ENCODE measurements around the gene ARAP1. TPM values are rescaled to one million over a fixed set of nuclear protein-coding genes. Genes with fewer than 3 reads are reported as not detected.

The ARAP1 gene
- total RNA-seq, 4 donors from 2014 or later, result 53.8 to 126 (median 88.8) TPM

DNA sequence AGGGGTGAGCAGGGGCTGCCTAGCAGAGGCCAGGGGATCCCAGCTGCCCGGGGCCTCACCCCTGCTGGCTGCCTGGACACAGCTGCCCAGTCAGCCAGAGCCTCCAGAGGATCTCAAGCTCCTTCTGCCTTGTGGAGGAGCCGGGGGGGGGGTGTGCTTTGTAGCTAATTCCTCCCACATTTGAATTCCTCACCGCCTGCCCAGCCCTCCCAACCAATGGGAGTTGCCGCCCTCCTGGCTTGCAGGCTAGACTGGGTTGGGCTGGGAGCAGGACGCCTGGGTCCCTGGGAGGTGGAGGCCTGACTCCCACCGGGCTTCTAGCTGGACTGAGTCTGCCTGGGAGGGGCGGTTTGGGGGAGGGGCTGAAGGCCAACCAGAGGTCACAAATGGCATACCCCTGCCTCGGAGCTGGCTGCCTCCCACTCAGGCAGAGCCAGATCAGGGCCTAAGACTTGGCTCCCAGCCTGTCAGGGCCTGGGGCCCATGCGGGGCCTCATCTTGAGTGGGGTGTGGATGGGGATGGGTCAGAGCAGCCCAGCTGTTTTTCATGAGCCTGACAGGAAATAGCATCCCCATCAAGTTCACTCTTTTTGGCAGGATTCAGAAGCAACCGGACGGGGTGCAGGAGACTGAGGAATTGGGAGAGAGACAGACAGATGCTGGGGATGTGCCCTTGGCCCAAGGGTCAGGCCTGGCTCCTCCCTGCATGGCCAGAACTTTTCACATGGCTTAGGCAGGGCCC, 48.8 kb downstream of the ARAP1 start:
- peaks cover 97% of the 10 kb centered on the region for H3K36me3 ChIP-seq
- WGBS, result 39% methylated on average over 8 of the region's 11 CpGs
- DNase-seq (ENCODE audit: low spot score in 2 of 2), result peak; percentile 74 to 84
- peaks cover 43% of the 10 kb centered on the region for H3K4me1 ChIP-seq
- no peak overlapping the region for H3K4me3 ChIP-seq
- H3K9me3 ChIP-seq, result no peaks in the 10 kb centered on the region
- H3K27ac ChIP-seq, result peak overlapping the region; percentile 38
- TF ChIP-seq EP300 (IDR thresholded peaks at IDR 0.05), result no peak
- TF ChIP-seq, protein P1, sequence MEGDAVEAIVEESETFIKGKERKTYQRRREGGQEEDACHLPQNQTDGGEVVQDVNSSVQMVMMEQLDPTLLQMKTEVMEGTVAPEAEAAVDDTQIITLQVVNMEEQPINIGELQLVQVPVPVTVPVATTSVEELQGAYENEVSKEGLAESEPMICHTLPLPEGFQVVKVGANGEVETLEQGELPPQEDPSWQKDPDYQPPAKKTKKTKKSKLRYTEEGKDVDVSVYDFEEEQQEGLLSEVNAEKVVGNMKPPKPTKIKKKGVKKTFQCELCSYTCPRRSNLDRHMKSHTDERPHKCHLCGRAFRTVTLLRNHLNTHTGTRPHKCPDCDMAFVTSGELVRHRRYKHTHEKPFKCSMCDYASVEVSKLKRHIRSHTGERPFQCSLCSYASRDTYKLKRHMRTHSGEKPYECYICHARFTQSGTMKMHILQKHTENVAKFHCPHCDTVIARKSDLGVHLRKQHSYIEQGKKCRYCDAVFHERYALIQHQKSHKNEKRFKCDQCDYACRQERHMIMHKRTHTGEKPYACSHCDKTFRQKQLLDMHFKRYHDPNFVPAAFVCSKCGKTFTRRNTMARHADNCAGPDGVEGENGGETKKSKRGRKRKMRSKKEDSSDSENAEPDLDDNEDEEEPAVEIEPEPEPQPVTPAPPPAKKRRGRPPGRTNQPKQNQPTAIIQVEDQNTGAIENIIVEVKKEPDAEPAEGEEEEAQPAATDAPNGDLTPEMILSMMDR (IDR thresholded peaks at IDR 0.05), result no peak
- no peak for TF ChIP-seq POLR2AphosphoS5 (IDR thresholded peaks at IDR 0.05)
- no peak for TF ChIP-seq POLR2A (IDR thresholded peaks at IDR 0.05)
- no peaks in the 10 kb centered on the region for H3K27me3 ChIP-seq

DNA sequence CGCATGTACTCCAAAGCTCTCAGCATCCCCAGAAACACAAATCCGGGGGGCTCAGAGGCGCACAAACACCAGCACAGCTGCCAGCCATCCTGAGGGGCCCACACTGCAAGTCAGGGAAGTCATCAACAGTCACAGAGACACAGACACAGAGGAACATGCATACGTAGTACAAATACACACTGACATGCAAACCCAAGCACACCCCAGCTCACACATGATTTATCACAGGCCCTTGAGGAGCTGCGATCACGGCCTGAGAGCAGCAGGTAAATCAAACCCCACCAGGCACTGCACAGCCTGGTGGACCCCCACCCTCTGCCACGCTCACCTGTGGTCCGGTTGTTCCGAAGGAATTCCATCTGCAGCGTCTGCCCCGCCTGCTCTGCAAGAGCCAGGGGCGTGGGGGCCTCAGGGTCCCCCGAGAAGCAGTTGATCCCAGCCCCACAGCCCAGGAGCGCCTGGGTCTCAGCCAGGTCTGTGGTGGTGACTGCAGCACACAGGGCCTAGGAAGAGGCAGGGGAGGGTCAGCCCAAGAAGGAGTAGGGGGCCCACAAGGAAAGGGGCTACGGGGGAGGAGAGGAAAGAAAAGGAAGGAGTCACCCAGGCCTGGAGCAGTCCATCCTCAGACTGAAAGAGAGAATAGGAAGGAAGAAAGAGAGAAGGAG, 49.5 kb downstream of the ARAP1 start:
- Histone ChIP-seq H3K9me3 (no peaks in the 10 kb centered on the region), H3K4me3 (peak overlapping the region; percentile 14), H3K27ac (peak overlapping the region; percentile 38), H3K4me1 (peaks cover 45% of the 10 kb centered on the region), H3K27me3 (no peaks in the 10 kb centered on the region), H3K36me3 (peaks cover 98% of the 10 kb centered on the region)
- TF ChIP-seq, protein P1 (IDR thresholded peaks at IDR 0.05), result no peak
- TF ChIP-seq POLR2A (IDR thresholded peaks at IDR 0.05) (no peak), POLR2AphosphoS5 (IDR thresholded peaks at IDR 0.05) (no peak), EP300 (IDR thresholded peaks at IDR 0.05) (no peak)
- 62% methylated on average over 11 of the region's 15 CpGs for WGBS
- no peak for DNase-seq (ENCODE audit: low spot score in 2 of 2)

DNA sequence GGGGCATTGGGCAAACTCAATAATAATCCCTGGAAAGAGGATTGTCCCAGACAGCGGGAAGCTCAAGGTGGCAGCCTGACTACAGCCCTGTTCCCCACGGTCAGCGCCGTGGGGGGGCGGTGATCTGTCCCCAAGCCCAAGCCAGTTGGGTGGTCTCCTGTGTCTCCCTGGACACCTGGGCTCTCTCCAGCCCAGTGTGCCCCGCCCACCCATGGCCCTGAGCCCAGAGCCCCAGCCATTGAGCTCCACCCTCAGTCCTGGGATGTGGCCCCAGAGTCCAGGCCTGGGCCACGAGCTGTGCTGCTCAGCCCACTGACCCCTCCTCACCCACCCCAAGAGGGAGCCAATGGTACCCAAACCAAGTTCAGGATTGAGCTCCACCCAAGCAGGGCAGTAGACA, 50.1 kb downstream of the ARAP1 start:
- 69% methylated on average over 3 of the region's 7 CpGs for WGBS
- peaks cover 51% of the 10 kb centered on the region for H3K4me1 ChIP-seq
- H3K9me3 ChIP-seq, result no peaks in the 10 kb centered on the region
- no peak for DNase-seq (ENCODE audit: low spot score in 2 of 2)
- no peak overlapping the region for H3K4me3 ChIP-seq
- no peak overlapping the region for H3K27ac ChIP-seq
- H3K27me3 ChIP-seq, result no peaks in the 10 kb centered on the region
- TF ChIP-seq EP300 (IDR thresholded peaks at IDR 0.05), result no peak
- no peak for TF ChIP-seq POLR2AphosphoS5 (IDR thresholded peaks at IDR 0.05)
- TF ChIP-seq, protein P1 (IDR thresholded peaks at IDR 0.05), result no peak
- no peak for TF ChIP-seq POLR2A (IDR thresholded peaks at IDR 0.05)
- peaks cover 98% of the 10 kb centered on the region for H3K36me3 ChIP-seq

DNA sequence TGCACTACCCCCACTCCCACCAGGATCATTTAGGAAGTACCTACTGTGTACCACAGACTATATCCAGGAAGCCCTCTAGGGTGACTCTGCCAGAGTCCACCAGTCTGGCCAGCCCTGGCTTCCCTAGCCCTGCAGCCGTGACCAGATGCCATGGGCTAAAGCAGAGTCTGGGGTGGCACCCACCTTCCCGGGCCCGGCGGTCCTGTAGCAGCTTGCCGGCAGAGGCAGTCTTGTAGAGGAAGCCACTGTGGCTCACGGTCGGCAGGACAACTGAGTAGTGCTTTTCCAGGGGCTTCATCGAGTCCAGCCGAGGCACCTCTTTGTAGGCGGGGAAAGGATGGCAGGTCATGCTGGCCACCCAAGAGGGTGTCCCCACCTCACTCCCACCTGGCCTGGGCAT, 50.7 kb downstream of the ARAP1 start:
- no peaks in the 10 kb centered on the region for H3K27me3 ChIP-seq
- no peak for TF ChIP-seq EP300 (IDR thresholded peaks at IDR 0.05)
- TF ChIP-seq POLR2AphosphoS5 (IDR thresholded peaks at IDR 0.05), result no peak
- no peak for TF ChIP-seq POLR2A (IDR thresholded peaks at IDR 0.05)
- TF ChIP-seq, protein P1 (IDR thresholded peaks at IDR 0.05), result no peak
- H3K27ac ChIP-seq, result no peak overlapping the region
- H3K4me1 ChIP-seq, result peaks cover 51% of the 10 kb centered on the region
- no peak for DNase-seq (ENCODE audit: low spot score in 2 of 2)
- WGBS, result 78% methylated on average over 8 of the region's 10 CpGs
- no peaks in the 10 kb centered on the region for H3K9me3 ChIP-seq
- H3K36me3 ChIP-seq, result peaks cover 98% of the 10 kb centered on the region
- H3K4me3 ChIP-seq, result no peak overlapping the region

DNA sequence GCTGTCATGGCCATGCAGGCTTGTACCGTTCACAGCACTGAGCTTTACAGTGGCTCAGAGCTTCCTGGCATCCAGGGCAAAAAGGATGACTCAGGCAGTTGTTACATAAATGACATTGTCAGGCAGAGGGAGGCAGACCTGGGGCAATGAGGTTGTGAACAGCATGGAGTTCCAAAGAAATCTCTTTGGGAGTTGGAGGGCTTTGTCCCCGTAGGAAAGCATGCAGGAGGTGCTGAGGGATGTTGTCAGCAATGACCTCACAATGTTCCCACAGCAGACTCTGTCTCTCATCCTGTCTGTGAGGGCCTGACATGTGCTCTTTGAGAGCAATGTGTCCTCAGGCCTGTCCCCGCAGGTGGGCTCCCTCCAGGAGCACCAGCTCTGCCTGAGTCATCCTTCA, 52.1 kb downstream of the ARAP1 start:
- Histone ChIP-seq H3K4me3 (no peak overlapping the region), H3K9me3 (no peaks in the 10 kb centered on the region), H3K36me3 (peaks cover 98% of the 10 kb centered on the region), H3K4me1 (peaks cover 50% of the 10 kb centered on the region), H3K27ac (no peak overlapping the region), H3K27me3 (no peaks in the 10 kb centered on the region)
- no peak for DNase-seq (ENCODE audit: low spot score in 2 of 2)
- WGBS, result 74% methylated on average over 3 of the region's 3 CpGs
- TF ChIP-seq, protein P1 (IDR thresholded peaks at IDR 0.05), result no peak
- no peak for TF ChIP-seq POLR2A (IDR thresholded peaks at IDR 0.05)
- TF ChIP-seq EP300 (IDR thresholded peaks at IDR 0.05), result no peak
- TF ChIP-seq POLR2AphosphoS5 (IDR thresholded peaks at IDR 0.05), result no peak

Data from suprapubic skin (tissue), 4 donors.